ENCODE results near the gene SLC35A4. TPM values are rescaled to one million over a fixed set of nuclear protein-coding genes. Genes with fewer than 3 reads are reported as not detected.

The SLC35A4 gene, protein sequence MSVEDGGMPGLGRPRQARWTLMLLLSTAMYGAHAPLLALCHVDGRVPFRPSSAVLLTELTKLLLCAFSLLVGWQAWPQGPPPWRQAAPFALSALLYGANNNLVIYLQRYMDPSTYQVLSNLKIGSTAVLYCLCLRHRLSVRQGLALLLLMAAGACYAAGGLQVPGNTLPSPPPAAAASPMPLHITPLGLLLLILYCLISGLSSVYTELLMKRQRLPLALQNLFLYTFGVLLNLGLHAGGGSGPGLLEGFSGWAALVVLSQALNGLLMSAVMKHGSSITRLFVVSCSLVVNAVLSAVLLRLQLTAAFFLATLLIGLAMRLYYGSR
- total RNA-seq, result 10 to 100 TPM; 24.5 to 52.0 (median 32.7) TPM

GRCh38 chr5:140564196-140565023 lies at the start of gene SLC35A4, which contains the start of gene APBB3:
Gene SLC35A4, plus strand, starts transcription at chr5:140564828. Its CDS starts 2,342 bp downstream, at chr5:140567170.
Gene APBB3, minus strand, starts transcription at chr5:140564598. Its CDS starts 353 bp downstream, at chr5:140564245.
- WGBS, 2 donors (ENCODE audit: low coverage in 1 of 2), result 0% methylated on average over 5 to 7 of the region's 74 CpGs
- H3K9me3 ChIP-seq, result no peaks in the 10 kb centered on the region
- H3K27ac ChIP-seq, result peak within 1 kb of the TSS; percentile 80 to 95 (median 89)
- H3K4me3 ChIP-seq, result peak within 1 kb of the TSS; percentile 57 to 72
- peak in 1 of 4 experiments; percentile 13 for TF ChIP-seq CTCF (IDR thresholded peaks at IDR 0.05)
- no peak for TF ChIP-seq EP300 (IDR thresholded peaks at IDR 0.05)
- TF ChIP-seq POLR2AphosphoS5 (IDR thresholded peaks at IDR 0.05), result peak; percentile 83
- TF ChIP-seq POLR2A (IDR thresholded peaks at IDR 0.05), result peak; percentile 82 to 88
- peaks cover 0 to 59% of the 10 kb centered on the region in 2 donors for H3K36me3 ChIP-seq
- ATAC-seq, result peak; percentile 96
- H3K4me1 ChIP-seq, result peaks cover 0 to 70% (median 31%) of the 10 kb centered on the region in 3 donors
- H3K27me3 ChIP-seq, result no peaks in the 10 kb centered on the region

DNA sequence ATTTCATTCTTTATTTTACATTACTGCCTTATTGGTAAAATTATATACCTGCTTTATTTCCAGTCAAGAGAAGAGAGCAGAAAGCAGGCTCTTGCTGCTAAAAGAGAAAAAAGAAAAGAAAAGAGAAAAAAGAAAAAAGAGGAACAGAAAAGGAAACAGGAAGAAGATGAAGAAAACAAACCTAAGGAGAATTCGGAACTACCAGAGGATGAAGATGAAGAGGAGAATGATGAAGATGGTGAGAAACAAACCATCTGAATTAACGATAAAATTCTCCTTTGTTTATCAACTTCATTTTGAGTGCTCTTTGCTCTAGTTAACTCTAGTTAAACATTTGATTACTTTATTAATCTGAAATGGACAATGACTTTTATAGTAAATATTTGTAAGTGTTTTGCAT lies 40.6 kb upstream of the SLC35A4 start:
- Histone ChIP-seq H3K4me3 (no peak overlapping the region), H3K36me3 (peaks cover 3 to 67% of the 10 kb centered on the region in 2 donors), H3K9me3 (no peaks in the 10 kb centered on the region), H3K4me1 (no peaks in the 10 kb centered on the region), H3K27ac (no peak overlapping the region), H3K27me3 (no peaks in the 10 kb centered on the region)
- ATAC-seq, result no peak
- TF ChIP-seq POLR2AphosphoS5 (IDR thresholded peaks at IDR 0.05) (no peak), CTCF (IDR thresholded peaks at IDR 0.05) (no peak), EP300 (IDR thresholded peaks at IDR 0.05) (no peak), POLR2A (IDR thresholded peaks at IDR 0.05) (no peak)
- WGBS, 2 donors (ENCODE audit: low coverage in 1 of 2), result 57 to 88% methylated on average over 2 of the region's 2 CpGs

DNA sequence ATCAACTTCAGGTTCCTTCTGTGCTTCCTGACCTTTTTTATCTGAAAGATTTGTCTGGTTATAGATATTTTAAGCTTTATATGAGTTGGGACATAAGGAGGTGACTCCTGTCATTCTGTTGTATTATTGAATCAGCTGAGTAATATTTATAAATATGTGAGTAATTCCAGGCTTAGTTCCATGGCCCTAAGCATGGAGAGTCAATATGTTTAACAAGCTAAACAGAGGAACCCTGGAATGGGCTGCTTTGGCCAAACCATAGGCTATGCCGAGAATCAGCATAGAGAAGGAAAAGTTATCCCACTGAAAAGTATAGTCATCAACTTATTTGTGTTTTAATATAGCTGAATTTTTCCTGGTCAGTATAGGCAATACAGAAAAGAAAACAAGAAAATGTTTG lies 24.4 kb upstream of the SLC35A4 start:
- H3K27me3 ChIP-seq, result no peaks in the 10 kb centered on the region
- TF ChIP-seq EP300 (IDR thresholded peaks at IDR 0.05), result no peak
- no peak for TF ChIP-seq POLR2A (IDR thresholded peaks at IDR 0.05)
- no peak for TF ChIP-seq POLR2AphosphoS5 (IDR thresholded peaks at IDR 0.05)
- TF ChIP-seq CTCF (IDR thresholded peaks at IDR 0.05), result no peak
- no peak for ATAC-seq
- H3K4me1 ChIP-seq, result no peaks in the 10 kb centered on the region
- H3K36me3 ChIP-seq, result peaks cover 12 to 100% of the 10 kb centered on the region in 2 donors
- H3K27ac ChIP-seq, result no peak overlapping the region
- H3K4me3 ChIP-seq, result no peak overlapping the region
- H3K9me3 ChIP-seq, result no peaks in the 10 kb centered on the region
- 79 to 100% methylated on average over 1 of the region's 1 CpG for WGBS, 2 donors (ENCODE audit: low coverage in 1 of 2)

DNA sequence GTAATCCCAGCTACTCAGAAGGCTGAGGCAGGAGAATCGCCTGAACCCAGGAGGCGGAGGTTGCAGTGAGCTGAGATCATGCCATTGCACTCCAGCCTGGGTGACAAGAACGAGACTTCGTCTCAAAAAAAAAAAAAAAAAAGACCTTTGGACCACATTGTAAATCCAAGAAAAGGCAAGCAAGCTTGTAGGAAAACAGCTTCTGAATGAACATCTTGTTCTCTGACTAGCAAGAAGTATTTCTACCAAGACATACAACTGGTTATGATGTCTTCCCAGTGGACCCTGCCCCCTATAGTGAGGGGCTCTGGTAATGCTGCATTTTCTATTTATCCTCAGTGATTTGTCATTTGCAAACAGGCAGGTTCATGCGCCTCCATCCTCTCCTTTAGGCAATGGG lies 21.7 kb upstream of the SLC35A4 start:
- Histone ChIP-seq H3K36me3 (peaks cover 8 to 75% of the 10 kb centered on the region in 2 donors), H3K27ac (no peak overlapping the region), H3K9me3 (no peaks in the 10 kb centered on the region), H3K4me3 (no peak overlapping the region), H3K4me1 (peaks cover 0 to 15% (median 10%) of the 10 kb centered on the region in 3 donors), H3K27me3 (no peaks in the 10 kb centered on the region)
- 62 to 100% methylated on average over 1 to 4 of the region's 5 CpGs for WGBS, 2 donors (ENCODE audit: low coverage in 1 of 2)
- no peak for ATAC-seq
- TF ChIP-seq POLR2AphosphoS5 (IDR thresholded peaks at IDR 0.05) (no peak), POLR2A (IDR thresholded peaks at IDR 0.05) (no peak), EP300 (IDR thresholded peaks at IDR 0.05) (no peak), CTCF (IDR thresholded peaks at IDR 0.05) (no peak)
